Neural progenitor cell (in vitro differentiated cells): ENCODE results near the gene SYNJ2. TPM values are rescaled to one million over a fixed set of nuclear protein-coding genes. Genes with fewer than 3 reads are reported as not detected.

Experiments
- DNase-seq: peaks from one replicate; pipeline ENCODE4 v3.0.0-alpha.2; 2016; ENCODE audit warnings: low spot score
- H2AFZ ChIP-seq: fragments of 200-600 bp; sonication (generic); replicated peaks from 2 replicates; pipeline ENCODE4 v1.6.1; 2016; ENCODE audit warnings: antibody characterized with exemption
- H3F3A ChIP-seq: fragments of 200-600 bp; sonication (generic); 2 replicates; pipeline ENCODE4 v1.6.1; 2016; ENCODE audit warnings: antibody characterized with exemption, low read depth
- H3K27ac ChIP-seq: fragments of 200-600 bp; sonication (generic); 2 replicates; pipeline ENCODE4 v1.5.1; 2016; ENCODE audit warnings: mild to moderate bottlenecking
- H3K27me3 ChIP-seq: fragments of 200-600 bp; sonication (generic); 2 replicates; pipeline ENCODE4 v1.6.1; 2016; ENCODE audit warnings: mild to moderate bottlenecking, moderate library complexity
- H3K36me3 ChIP-seq: fragments of 200-600 bp; sonication (generic); 2 replicates; pipeline ENCODE4 v1.5.1; 2016
- H3K4me1 ChIP-seq: fragments of 200-600 bp; sonication (generic); 2 replicates; pipeline ENCODE4 v1.6.1; 2016; ENCODE audit warnings: mixed run types
- H3K4me2 ChIP-seq: fragments of 200-600 bp; sonication (generic); 2 replicates; pipeline ENCODE4 v1.6.1; 2016
- H3K4me3 ChIP-seq: fragments of 200-600 bp; sonication (generic); 2 replicates; pipeline ENCODE4 v1.5.1; 2016
- H3K79me2 ChIP-seq: fragments of 200-600 bp; sonication (generic); 2 replicates; pipeline ENCODE4 v1.6.1; 2016; ENCODE audit warnings: low read depth
- H3K9ac ChIP-seq: fragments of 200-600 bp; sonication (generic); 2 replicates; pipeline ENCODE4 v1.6.1; 2016
- H3K9me3 ChIP-seq: fragments of 200-600 bp; sonication (generic); 2 replicates; pipeline ENCODE4 v1.5.1; 2016; ENCODE audit warnings: low read depth
- H4K20me1 ChIP-seq: fragments of 200-600 bp; sonication (generic); 2 replicates; pipeline ENCODE4 v1.6.1; 2016; ENCODE audit warnings: low read depth
- H3K27ac Mint-ChIP-seq: 3 replicates; pipeline ENCODE4 v1.8.0; 2021; ENCODE audit warnings: mixed read lengths
- H3K27me3 Mint-ChIP-seq: 2 replicates; pipeline ENCODE4 v1.8.0; 2022; ENCODE audit warnings: low read depth, mild to moderate bottlenecking, inconsistent platforms, moderate library complexity, mixed read lengths; ENCODE audit not compliant: insufficient read depth
- H3K36me3 Mint-ChIP-seq: 3 replicates; pipeline ENCODE4 v1.8.0; 2021; ENCODE audit warnings: mixed read lengths
- H3K4me1 Mint-ChIP-seq: 3 replicates; pipeline ENCODE4 v1.8.0; 2021; ENCODE audit warnings: mixed read lengths
- H3K4me3 Mint-ChIP-seq: 3 replicates; pipeline ENCODE4 v1.8.0; 2021; ENCODE audit warnings: mild to moderate bottlenecking, moderate library complexity, mixed read lengths
- H3K9me3 Mint-ChIP-seq: 3 replicates; pipeline ENCODE4 v1.8.0; 2020; ENCODE audit warnings: mixed read lengths
- EZH2 ChIP-seq: fragments of 200-600 bp; sonication (generic); IDR thresholded peaks from 2 replicates; pipeline ENCODE4 v1.6.1; 2017; ENCODE audit warnings: antibody characterized with exemption, mild to moderate bottlenecking, moderate library complexity
- EZH2phosphoT487 ChIP-seq: fragments of 200-600 bp; sonication (generic); IDR thresholded peaks from 2 replicates; pipeline ENCODE4 v1.6.1; 2017; ENCODE audit warnings: antibody characterized with exemption
- total RNA-seq: library from RNA; depleted of rRNA; stranded (reverse); fragments of >200 nt; gene quantifications from 2 replicates; pipeline ENCODE4 v1.2.3, GENCODE V29; 2015; ENCODE audit warnings: low replicate concordance
- TF ChIP-seq, protein P1 (sequence below): fragments of 200-600 bp; sonication (generic); IDR thresholded peaks from 2 replicates; pipeline ENCODE4 v1.5.1; 2017; ENCODE audit warnings: antibody characterized with exemption, mild to moderate bottlenecking

The SYNJ2 gene
- total RNA-seq, 1 donor from 2014 or later: 4.8 TPM

DNA sequence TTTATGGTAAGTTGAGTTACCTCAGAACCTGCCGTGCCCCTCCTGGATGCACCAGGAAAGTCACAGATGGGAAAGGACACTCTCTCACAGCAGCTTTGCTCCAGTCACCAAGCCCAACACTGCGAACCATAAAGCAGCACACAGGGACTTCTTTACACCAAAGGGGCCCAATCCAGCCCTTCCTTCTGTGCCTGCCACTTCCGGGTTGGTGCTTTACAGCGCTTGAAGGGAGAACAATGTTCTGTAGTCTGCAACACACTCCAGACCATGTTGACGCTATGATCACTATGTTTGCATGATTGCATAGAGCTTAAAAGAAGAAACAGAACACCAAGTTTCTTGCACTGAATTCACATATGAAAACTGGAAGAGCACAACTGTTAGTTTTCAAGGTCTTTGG, 129.3 kb downstream of the SYNJ2 start:
- H3K4me3 ChIP-seq: no peak overlapping the region
- no peaks in the 10 kb centered on the region for H3K36me3 ChIP-seq
- no peaks in the 10 kb centered on the region for H3K27me3 ChIP-seq
- H4K20me1 ChIP-seq: no peaks in the 10 kb centered on the region
- no peaks in the 10 kb centered on the region for H3F3A ChIP-seq
- no peak overlapping the region for H3K27ac Mint-ChIP-seq
- TF ChIP-seq EZH2phosphoT487: no peak
- TF ChIP-seq EZH2: no peak
- TF ChIP-seq, protein P1, sequence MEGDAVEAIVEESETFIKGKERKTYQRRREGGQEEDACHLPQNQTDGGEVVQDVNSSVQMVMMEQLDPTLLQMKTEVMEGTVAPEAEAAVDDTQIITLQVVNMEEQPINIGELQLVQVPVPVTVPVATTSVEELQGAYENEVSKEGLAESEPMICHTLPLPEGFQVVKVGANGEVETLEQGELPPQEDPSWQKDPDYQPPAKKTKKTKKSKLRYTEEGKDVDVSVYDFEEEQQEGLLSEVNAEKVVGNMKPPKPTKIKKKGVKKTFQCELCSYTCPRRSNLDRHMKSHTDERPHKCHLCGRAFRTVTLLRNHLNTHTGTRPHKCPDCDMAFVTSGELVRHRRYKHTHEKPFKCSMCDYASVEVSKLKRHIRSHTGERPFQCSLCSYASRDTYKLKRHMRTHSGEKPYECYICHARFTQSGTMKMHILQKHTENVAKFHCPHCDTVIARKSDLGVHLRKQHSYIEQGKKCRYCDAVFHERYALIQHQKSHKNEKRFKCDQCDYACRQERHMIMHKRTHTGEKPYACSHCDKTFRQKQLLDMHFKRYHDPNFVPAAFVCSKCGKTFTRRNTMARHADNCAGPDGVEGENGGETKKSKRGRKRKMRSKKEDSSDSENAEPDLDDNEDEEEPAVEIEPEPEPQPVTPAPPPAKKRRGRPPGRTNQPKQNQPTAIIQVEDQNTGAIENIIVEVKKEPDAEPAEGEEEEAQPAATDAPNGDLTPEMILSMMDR: no peak
- no peaks in the 10 kb centered on the region for H3K9me3 Mint-ChIP-seq
- H3K4me3 Mint-ChIP-seq: no peak overlapping the region
- no peak overlapping the region for H2AFZ ChIP-seq
- no peak overlapping the region for H3K27ac ChIP-seq
- no peaks in the 10 kb centered on the region for H3K4me1 ChIP-seq
- peaks cover 23% of the 10 kb centered on the region for H3K36me3 Mint-ChIP-seq
- DNase-seq: no peak
- no peaks in the 10 kb centered on the region for H3K4me1 Mint-ChIP-seq
- H3K79me2 ChIP-seq: no peaks in the 10 kb centered on the region
- no peaks in the 10 kb centered on the region for H3K9me3 ChIP-seq
- no peak overlapping the region for H3K9ac ChIP-seq
- H3K4me2 ChIP-seq: no peak overlapping the region
- no peaks in the 10 kb centered on the region for H3K27me3 Mint-ChIP-seq

DNA sequence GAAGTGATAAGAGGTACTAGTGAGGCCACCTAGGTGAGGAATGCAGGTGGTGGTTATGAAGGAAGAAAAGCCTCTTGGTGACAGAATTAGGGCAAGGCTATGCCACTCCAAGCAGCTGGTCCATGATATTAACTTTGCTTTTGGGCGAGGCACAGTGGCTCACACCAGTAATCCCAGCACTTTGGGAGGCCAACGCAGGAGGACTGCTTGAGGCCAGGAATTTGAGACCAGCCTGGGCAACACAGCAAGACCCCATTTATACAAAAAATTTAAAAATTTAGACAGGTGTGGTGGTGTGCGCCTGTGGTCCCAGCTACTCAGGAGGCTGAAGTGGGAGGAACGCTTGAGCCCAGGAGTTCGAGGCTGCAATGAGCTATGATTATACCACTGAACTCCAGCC, 130.3 kb downstream of the SYNJ2 start:
- Mint-ChIP-seq H3K4me3 (no peak overlapping the region), H3K4me1 (no peaks in the 10 kb centered on the region), H3K36me3 (peaks cover 29% of the 10 kb centered on the region), H3K9me3 (no peaks in the 10 kb centered on the region), H3K27me3 (no peaks in the 10 kb centered on the region), H3K27ac (no peak overlapping the region)
- TF ChIP-seq EZH2: no peak
- TF ChIP-seq, protein P1: no peak
- no peak for TF ChIP-seq EZH2phosphoT487
- Histone ChIP-seq H2AFZ (no peak overlapping the region), H3K27ac (no peak overlapping the region), H3K36me3 (no peaks in the 10 kb centered on the region), H3F3A (no peaks in the 10 kb centered on the region), H3K4me1 (no peaks in the 10 kb centered on the region), H3K27me3 (no peaks in the 10 kb centered on the region), H3K4me3 (no peak overlapping the region), H3K9ac (no peak overlapping the region), H3K79me2 (no peaks in the 10 kb centered on the region), H3K4me2 (no peak overlapping the region), H4K20me1 (no peaks in the 10 kb centered on the region), H3K9me3 (no peaks in the 10 kb centered on the region)
- no peak for DNase-seq

DNA sequence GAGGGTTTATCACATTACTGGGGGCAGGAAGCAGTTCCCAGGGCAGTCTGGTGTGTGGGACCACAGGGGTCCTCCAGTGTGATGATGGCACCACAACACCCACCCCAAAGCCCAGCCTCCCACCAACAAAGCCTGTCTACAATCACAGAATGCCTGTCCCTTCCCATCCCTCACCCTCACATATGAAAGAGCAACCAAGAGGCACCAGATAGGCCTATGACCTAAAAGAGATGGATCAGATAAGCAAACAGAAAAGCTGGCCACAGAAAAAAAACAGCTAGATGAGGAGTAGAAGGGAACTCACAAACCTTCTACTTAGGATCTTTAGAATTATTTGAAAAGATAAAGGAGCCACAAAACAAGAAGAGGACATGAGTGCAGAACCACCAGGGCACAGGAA, 132.1 kb downstream of the SYNJ2 start:
- H3K36me3 Mint-ChIP-seq: peaks cover 36% of the 10 kb centered on the region
- H3K27ac Mint-ChIP-seq: no peak overlapping the region
- DNase-seq: no peak
- Histone ChIP-seq H3K79me2 (no peaks in the 10 kb centered on the region), H3K9me3 (no peaks in the 10 kb centered on the region), H3K4me2 (no peak overlapping the region), H3K36me3 (no peaks in the 10 kb centered on the region), H3K9ac (no peak overlapping the region), H2AFZ (no peak overlapping the region), H3K4me1 (no peaks in the 10 kb centered on the region), H3F3A (no peaks in the 10 kb centered on the region), H3K27ac (no peak overlapping the region), H3K4me3 (no peak overlapping the region), H3K27me3 (no peaks in the 10 kb centered on the region), H4K20me1 (no peaks in the 10 kb centered on the region)
- H3K4me1 Mint-ChIP-seq: no peaks in the 10 kb centered on the region
- no peaks in the 10 kb centered on the region for H3K9me3 Mint-ChIP-seq
- H3K4me3 Mint-ChIP-seq: no peak overlapping the region
- no peaks in the 10 kb centered on the region for H3K27me3 Mint-ChIP-seq
- TF ChIP-seq, protein P1: no peak
- TF ChIP-seq EZH2phosphoT487 (no peak), EZH2 (no peak)
